Effector CD8-positive, alpha-beta T cell (primary cell): ENCODE data around the gene AFAP1L2.

Experiments used
- DNase-seq: peaks from one replicate; lab custom pipeline; 2025; lab: John Stamatoyannopoulos, UW

Gene AFAP1L2

GRCh38 chr10:114388275-114388674 lies 16.0 kb downstream of the AFAP1L2 start:
- no peak for DNase-seq

- no peak for DNase-seq
Observed at GRCh38 chr10:114387784-114388183, 16.5 kb downstream of the AFAP1L2 start.

GRCh38 chr10:114386452-114386851 lies 17.9 kb downstream of the AFAP1L2 start:
- DNase-seq = no peak

- no peak for DNase-seq
Observed at GRCh38 chr10:114385557-114385956, 18.7 kb downstream of the AFAP1L2 start.

- DNase-seq = no peak
Observed at GRCh38 chr10:114384601-114385000, 19.7 kb downstream of the AFAP1L2 start.

- DNase-seq = no peak
Observed at GRCh38 chr10:114384181-114384580, 20.1 kb downstream of the AFAP1L2 start.

GRCh38 chr10:114380797-114381196 lies 23.5 kb downstream of the AFAP1L2 start:
- DNase-seq = no peak

- no peak for DNase-seq
Observed at GRCh38 chr10:114380060-114380459, 24.2 kb downstream of the AFAP1L2 start.

GRCh38 chr10:114379631-114380041 lies 24.7 kb downstream of the AFAP1L2 start:
- DNase-seq = no peak

- DNase-seq = no peak
Observed at GRCh38 chr10:114376523-114376922, 27.8 kb downstream of the AFAP1L2 start.

GRCh38 chr10:114375047-114375446 lies 29.3 kb downstream of the AFAP1L2 start:
- DNase-seq = no peak

- no peak for DNase-seq
Observed at GRCh38 chr10:114374053-114374791, 30.1 kb downstream of the AFAP1L2 start.

GRCh38 chr10:114373631-114374030 lies 30.7 kb downstream of the AFAP1L2 start:
- DNase-seq = no peak

GRCh38 chr10:114372995-114373394 lies 31.3 kb downstream of the AFAP1L2 start:
- no peak for DNase-seq

GRCh38 chr10:114372179-114372578 lies 32.1 kb downstream of the AFAP1L2 start:
- DNase-seq = no peak

GRCh38 chr10:114370966-114371365 lies 33.3 kb downstream of the AFAP1L2 start:
- no peak for DNase-seq

GRCh38 chr10:114370199-114370598 lies 34.1 kb downstream of the AFAP1L2 start:
- no peak for DNase-seq

GRCh38 chr10:114368057-114368391 lies 36.3 kb downstream of the AFAP1L2 start:
- no peak for DNase-seq

GRCh38 chr10:114367351-114368056 lies 36.8 kb downstream of the AFAP1L2 start:
- no peak for DNase-seq

- DNase-seq = no peak
Observed at GRCh38 chr10:114364726-114365125, 39.6 kb downstream of the AFAP1L2 start.

- DNase-seq = no peak
Observed at GRCh38 chr10:114363745-114364454, 40.4 kb downstream of the AFAP1L2 start.

GRCh38 chr10:114362826-114363355 lies 41.4 kb downstream of the AFAP1L2 start:
- DNase-seq = no peak

GRCh38 chr10:114359953-114360345 lies 44.4 kb downstream of the AFAP1L2 start:
- no peak for DNase-seq
